ENCODE measurements around the gene IGF2R. TPM values are rescaled to one million over a fixed set of nuclear protein-coding genes. Genes with fewer than 3 reads are reported as not detected.

The IGF2R gene
- total RNA-seq, 1 experiment from 2014 or later, result 112 TPM

DNA sequence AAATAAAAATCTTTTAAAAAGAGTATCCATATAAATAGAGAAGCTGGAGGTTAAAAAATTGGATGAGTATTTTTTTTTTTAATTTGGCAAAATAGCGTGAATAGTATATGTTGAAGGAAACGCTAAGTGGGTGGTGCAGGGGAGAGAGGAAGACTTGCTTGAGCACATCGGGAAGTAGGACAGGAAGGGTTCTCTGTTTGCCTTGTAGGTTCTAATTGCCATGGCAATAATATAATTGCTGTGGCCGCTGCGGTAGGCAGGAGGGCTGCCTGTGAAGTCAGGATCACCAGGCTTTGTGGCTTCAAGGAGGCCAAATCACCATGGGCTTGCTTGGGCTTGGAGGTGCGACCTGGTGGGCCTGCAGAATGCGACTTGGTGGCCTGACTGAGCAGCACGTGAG is 35.1 kb downstream of the IGF2R start:
- no peak overlapping the region for H3K27ac ChIP-seq
- H3K36me3 ChIP-seq, result peaks cover 40% of the 10 kb centered on the region
- H3K27me3 ChIP-seq, result no peaks in the 10 kb centered on the region
- no peak overlapping the region for H3K4me3 ChIP-seq
- no peak for DNase-seq
- H3K9me3 ChIP-seq (replicated peaks), result no peaks in the 10 kb centered on the region
- no peaks in the 10 kb centered on the region for H3K4me1 ChIP-seq

DNA sequence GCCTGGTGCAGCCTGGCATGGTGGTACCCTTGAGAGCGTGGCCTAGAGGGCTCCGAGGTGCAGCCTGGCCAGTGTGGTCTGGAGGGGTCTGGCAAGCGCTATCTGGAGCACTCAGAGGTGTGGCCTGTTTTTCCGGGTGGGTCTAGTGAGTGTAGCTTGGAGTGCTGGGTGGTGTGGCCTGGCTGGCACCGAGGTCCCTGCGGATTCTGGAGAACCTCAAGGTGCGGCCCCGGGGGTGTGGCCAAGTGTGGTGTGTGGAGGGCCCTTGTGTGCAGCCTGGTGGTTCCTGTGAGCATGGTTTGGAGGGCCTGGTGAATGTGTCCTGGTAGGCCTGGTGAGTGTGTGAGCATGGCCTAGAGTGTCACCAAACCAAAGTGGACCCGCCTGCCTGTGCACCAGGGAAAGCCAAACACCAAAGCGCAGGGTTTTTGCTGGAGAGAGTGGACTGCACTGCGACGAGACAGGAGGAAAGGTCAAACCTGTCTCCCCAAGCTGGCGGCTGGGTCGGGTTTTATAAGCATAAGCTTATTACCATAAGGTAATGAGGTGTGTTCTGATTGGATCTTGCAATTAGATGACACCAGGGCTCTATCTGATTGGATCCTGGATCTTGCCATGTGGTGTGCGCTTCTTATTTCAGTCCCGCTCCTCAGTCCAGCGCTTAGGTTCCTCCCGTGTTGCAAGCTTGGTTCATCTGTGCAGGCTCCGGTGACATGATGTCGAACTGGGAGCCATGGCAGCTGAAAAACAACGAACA is 35.7 kb downstream of the IGF2R start:
- no peak overlapping the region for H3K27ac ChIP-seq
- DNase-seq, result no peak
- H3K4me3 ChIP-seq, result no peak overlapping the region
- H3K9me3 ChIP-seq (replicated peaks), result no peaks in the 10 kb centered on the region
- no peaks in the 10 kb centered on the region; the same call in 1 of the 2 replicates for H3K4me1 ChIP-seq
- H3K36me3 ChIP-seq, result peaks cover 40% of the 10 kb centered on the region
- no peaks in the 10 kb centered on the region for H3K27me3 ChIP-seq

DNA sequence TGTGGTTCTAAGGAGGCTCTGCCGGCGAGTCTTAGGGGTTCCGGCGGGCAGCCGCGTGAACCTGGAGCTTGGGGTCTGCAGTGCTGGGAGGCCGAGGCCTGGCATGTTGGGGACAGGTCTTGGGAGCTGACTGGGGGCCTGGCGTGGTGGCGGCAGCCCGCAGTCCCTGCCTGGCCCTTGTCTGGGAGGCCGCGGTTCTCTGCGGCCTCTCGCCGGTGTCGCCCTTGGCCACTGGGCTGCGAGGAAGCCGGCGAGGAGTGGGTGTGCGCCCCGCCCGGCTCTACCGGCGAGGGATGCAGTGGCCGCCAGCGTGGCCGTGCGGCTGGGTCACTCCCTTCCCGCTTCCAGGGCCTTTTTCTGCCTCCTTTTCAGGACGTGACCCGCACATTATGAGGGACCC is 36.3 kb downstream of the IGF2R start:
- DNase-seq, result no peak
- no peaks in the 10 kb centered on the region for H3K9me3 ChIP-seq (replicated peaks)
- no peak overlapping the region for H3K4me3 ChIP-seq
- H3K27me3 ChIP-seq, result no peaks in the 10 kb centered on the region
- H3K27ac ChIP-seq, result no peak overlapping the region
- peaks cover 40% of the 10 kb centered on the region for H3K36me3 ChIP-seq
- H3K4me1 ChIP-seq, result no peaks in the 10 kb centered on the region; the same call in 1 of the 2 replicates

DNA sequence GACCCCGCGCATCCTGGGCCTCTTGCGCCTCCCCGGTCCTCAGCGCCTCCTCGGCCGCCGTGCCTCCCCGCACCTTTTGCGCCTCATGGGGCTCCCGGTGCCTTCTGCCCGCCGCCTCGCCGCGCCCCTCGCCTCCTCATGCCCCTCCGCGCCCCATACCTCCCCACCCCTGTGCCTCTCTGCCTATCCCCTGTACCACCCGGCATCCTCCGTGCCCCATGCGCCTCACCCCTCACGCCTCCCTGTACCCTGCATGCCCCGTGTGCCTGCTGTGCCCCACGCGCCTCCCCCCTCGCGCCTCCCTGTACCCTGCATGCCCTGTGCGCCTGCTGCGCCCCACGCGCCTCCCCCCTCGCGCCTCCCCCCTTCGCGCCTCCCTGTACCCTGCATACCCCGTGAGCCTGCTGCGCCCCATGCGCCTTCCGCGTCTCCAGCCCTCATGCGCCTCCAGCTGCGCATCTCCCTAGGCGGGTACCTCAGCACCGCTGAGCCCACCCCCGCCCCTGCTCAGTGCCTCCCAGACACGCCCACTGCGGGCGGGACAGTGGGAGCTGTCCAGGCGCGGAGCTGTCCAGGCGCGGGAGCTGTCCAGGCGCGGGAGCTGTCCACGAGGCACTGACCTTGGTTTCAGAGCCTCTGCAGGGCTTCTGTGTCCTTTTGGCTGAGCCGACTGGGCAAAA is 37.1 kb downstream of the IGF2R start:
- Histone ChIP-seq H3K36me3 (peaks cover 45% of the 10 kb centered on the region), H3K27ac (no peak overlapping the region), H3K4me1 (no peaks in the 10 kb centered on the region; the same call in 1 of the 2 replicates), H3K27me3 (no peaks in the 10 kb centered on the region), H3K4me3 (no peak overlapping the region), H3K9me3 (replicated peaks) (no peaks in the 10 kb centered on the region)
- no peak for DNase-seq

DNA sequence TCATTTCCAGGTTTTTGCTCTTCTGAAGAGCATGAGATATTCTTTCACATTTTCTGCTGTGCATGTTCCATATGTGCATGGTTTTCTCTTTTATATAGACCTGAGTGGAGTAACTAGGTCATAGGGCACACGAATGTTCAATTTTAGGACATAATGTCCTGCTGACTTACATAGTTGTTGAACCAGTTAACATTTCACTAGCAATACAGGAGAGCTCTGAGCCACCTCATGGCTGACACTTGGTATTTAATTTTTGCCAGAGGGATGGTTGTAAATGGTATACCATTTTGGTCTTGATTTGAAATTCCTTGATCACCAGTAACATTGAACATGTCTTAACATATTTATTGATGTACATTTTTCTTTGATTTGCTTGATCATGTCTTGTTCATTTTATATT is 38.3 kb downstream of the IGF2R start:
- H3K4me1 ChIP-seq, result no peaks in the 10 kb centered on the region; the same call in 1 of the 2 replicates
- no peaks in the 10 kb centered on the region for H3K27me3 ChIP-seq
- no peaks in the 10 kb centered on the region for H3K9me3 ChIP-seq (replicated peaks)
- H3K27ac ChIP-seq, result no peak overlapping the region
- peaks cover 50% of the 10 kb centered on the region for H3K36me3 ChIP-seq
- no peak for DNase-seq
- no peak overlapping the region for H3K4me3 ChIP-seq

DNA sequence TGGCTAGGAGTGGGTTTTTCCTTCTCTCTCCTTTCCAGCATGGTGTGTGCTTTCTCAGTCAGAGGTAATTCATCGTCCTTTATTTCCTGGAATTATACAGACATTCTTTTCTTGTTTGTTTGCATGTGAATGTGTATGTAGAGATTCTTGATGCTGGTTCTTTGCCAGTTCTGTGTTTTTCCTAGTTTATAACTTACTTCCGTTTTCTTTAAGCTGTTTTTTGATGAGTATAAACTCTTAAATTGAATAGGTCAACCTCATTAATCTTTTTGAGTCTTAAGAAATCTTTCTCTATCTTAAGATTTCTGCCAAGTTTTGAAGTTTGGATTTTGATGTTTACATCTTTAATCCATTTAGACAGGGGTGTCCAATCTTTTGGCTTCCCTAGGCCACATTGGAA is 38.7 kb downstream of the IGF2R start:
- H3K27me3 ChIP-seq, result no peaks in the 10 kb centered on the region
- no peak overlapping the region for H3K4me3 ChIP-seq
- no peak overlapping the region for H3K27ac ChIP-seq
- H3K4me1 ChIP-seq, result no peaks in the 10 kb centered on the region; the same call in 1 of the 2 replicates
- DNase-seq, result no peak
- H3K9me3 ChIP-seq (replicated peaks), result no peaks in the 10 kb centered on the region
- peaks cover 53% of the 10 kb centered on the region for H3K36me3 ChIP-seq

DNA sequence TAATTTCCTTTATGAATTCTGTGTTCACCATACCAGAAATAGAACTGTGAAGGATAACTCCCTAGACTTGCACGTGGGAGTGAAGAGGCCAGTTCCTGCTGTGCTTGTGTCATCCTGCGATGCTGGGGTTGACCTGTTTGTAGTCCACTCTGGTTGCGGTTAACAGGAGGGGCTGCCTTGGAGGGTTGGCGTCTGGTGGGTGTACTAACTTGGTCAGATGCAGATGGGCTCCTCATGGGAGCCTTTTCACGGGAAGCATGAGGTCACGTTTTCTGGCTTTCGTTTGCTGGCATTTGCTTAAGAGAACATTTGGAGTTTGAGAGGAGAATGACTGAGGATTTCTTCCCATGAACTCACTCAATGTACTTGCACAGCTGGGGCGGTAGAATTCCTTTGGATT is 41.2 kb downstream of the IGF2R start:
- Histone ChIP-seq H3K36me3 (peaks cover 60% of the 10 kb centered on the region), H3K27ac (no peak overlapping the region), H3K4me3 (no peak overlapping the region), H3K27me3 (no peaks in the 10 kb centered on the region), H3K4me1 (no peaks in the 10 kb centered on the region; the same call in 1 of the 2 replicates), H3K9me3 (replicated peaks) (no peaks in the 10 kb centered on the region)
- peak in 1 of 2 experiments; percentile 29 for DNase-seq

DNA sequence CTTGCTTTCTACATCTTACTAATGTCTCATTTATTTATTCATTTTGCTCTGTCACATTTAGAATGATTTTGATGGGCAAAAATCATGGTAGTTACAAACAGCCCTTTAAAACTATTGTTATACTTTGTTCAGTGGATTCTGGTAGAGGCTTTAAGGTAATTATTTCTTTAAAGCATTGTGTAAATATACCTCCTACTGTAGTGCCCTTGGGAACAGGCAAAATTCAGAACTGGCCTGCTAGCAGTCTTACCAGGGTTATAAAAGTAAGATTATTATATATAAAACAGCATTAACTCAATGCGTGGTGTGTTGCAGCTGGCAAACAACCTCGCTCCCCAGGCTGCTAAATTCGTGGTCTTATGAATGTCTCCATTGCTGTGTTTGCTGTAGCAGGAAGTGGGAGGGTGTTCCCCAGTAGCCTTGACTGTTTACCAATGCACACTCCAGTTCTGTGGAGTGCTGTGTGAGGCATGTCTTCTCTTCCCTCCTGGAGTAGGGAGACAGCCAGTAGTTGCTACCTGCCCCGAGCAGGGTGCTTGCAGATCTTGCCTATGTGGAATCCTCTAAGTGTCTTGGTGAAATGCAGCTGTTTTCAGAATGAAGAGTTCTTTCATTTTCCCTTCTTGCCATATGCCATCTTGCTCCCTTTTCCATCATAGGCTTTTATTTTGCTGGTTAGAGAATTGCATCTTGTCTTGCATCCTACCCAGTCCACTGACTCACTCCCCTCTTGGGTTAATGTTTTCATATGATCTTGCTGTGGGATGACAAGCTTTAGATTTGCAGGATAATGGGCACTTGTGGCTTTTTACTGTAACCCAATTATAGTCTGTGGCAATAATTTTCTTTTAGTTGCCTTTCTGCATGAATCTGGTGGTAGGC is 45.3 kb downstream of the IGF2R start:
- Histone ChIP-seq H3K9me3 (replicated peaks) (peaks cover 4% of the 10 kb centered on the region; the same call in 1 of the 2 replicates), H3K4me1 (no peaks in the 10 kb centered on the region; the same call in 1 of the 2 replicates), H3K36me3 (peaks cover 84% of the 10 kb centered on the region), H3K27ac (no peak overlapping the region), H3K27me3 (no peaks in the 10 kb centered on the region), H3K4me3 (no peak overlapping the region)
- no peak for DNase-seq

DNA sequence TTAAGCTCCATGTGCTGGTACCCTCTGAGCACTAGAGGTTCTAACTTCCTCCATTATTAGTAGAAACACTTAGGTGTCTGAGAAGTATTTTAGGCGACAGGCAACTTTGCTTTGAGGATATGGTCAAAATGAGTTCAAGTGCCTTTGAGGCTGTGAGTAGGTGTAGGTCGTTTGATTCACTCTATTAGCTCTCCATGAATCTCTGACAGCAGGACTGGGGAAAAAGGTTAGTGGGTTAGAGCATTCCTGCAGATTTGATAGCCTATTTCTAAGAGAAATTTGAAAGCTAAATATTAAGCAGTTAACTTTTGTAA is 45.9 kb downstream of the IGF2R start:
- no peak overlapping the region for H3K4me3 ChIP-seq
- no peak for DNase-seq
- peaks cover 4% of the 10 kb centered on the region; the same call in 1 of the 2 replicates for H3K9me3 ChIP-seq (replicated peaks)

DNA sequence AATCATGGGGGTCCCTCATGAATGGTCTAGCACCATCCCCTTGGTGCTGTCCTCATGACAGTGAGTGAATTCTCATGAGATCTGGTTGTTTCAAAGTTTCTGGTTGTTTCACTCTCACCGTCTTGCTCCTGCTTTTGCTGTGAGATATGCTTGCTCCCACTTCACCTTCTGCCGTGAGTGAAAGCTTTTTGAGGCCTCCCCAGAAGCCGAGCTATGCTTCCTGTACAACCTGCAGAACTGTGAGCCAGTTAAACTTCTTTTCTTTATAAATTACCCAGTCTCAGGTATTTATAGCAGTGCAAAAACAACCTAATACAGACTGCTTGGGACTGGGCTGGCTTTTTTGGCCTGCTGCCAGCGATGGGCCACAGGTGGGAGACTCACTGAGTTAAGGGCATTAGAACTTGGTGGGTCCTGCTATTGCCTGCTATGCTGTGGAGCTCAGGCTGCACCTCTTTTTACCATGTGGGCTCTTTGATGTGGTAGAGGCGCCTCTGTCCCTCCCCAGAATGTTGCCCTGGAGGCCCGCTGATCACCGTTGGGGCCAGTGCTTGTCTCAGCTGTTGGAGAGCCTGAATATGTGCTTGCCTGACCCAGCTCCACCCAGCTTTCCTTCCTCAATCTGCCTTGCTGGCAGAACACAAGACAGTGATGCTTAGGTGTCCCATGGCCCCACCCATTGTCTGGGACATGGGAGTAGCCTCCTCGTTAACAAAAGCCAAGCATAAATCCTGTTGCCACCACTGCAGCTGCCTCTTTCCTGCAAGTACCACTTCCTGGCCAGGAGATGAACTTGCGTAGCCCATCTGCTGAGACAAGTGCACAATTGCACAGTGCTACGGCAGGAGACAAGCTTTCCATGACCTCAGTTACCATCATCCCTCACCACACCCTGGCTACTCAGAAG is 47.1 kb downstream of the IGF2R start:
- Histone ChIP-seq H3K36me3 (peaks cover 66% of the 10 kb centered on the region), H3K27ac (no peak overlapping the region), H3K27me3 (no peaks in the 10 kb centered on the region), H3K9me3 (replicated peaks) (peaks cover 4% of the 10 kb centered on the region; the same call in 1 of the 2 replicates), H3K4me3 (no peak overlapping the region), H3K4me1 (no peaks in the 10 kb centered on the region)
- DNase-seq, result peak in 1 of 2 experiments; percentile 43

More for the DNA sequence above, 45.9 kb downstream of the IGF2R start:
- H3K36me3 ChIP-seq, result peaks cover 78% of the 10 kb centered on the region
- H3K4me1 ChIP-seq, result no peaks in the 10 kb centered on the region; the same call in 1 of the 2 replicates
- no peaks in the 10 kb centered on the region for H3K27me3 ChIP-seq
- H3K27ac ChIP-seq, result no peak overlapping the region

DNA sequence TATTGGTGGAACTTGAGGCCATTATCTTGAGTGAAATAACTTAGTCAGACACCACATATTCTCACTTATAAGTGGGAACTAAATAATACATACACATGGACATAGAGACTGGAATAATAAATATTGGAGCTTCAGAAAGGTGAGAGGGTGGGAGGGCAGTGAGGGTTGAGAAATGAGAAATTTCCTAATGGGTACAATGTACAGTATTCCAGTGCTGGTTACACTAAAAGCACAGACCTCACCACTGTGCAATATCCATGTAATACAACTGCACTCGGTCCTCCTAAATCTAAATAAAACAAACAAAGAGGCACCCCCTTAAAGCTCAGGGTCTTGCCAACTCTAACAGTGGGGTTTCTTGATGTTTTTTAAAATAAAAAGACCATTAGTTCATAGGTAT is 53.2 kb downstream of the IGF2R start:
- H3K4me1 ChIP-seq, result no peaks in the 10 kb centered on the region
- H3K9me3 ChIP-seq (replicated peaks), result no peaks in the 10 kb centered on the region
- peaks cover 49% of the 10 kb centered on the region for H3K36me3 ChIP-seq
- no peak overlapping the region for H3K27ac ChIP-seq
- DNase-seq, result no peak
- H3K4me3 ChIP-seq, result no peak overlapping the region
- no peaks in the 10 kb centered on the region for H3K27me3 ChIP-seq

DNA sequence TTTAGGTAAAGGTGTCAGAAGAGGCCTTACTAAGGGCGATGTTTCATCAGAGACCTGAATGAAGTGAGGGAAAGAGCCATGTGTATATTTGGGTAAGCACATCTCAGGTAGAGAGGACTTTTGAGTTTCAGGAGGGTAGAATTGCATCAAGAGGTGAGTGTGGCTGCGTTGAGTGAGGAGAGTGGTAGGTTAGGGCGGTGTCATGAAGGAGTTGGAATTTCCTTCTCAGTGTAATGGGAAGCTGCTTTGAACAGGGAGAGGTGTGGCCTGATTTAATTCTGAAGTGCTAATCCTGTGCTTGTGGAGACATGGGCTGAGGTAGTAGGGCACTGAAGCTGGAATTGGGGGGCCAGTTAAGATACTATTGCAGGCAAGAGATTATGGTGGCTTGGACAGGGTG is 53.9 kb downstream of the IGF2R start:
- Histone ChIP-seq H3K27ac (no peak overlapping the region), H3K9me3 (replicated peaks) (no peaks in the 10 kb centered on the region), H3K27me3 (no peaks in the 10 kb centered on the region), H3K36me3 (peaks cover 49% of the 10 kb centered on the region), H3K4me3 (no peak overlapping the region), H3K4me1 (no peaks in the 10 kb centered on the region)
- DNase-seq, result no peak

DNA sequence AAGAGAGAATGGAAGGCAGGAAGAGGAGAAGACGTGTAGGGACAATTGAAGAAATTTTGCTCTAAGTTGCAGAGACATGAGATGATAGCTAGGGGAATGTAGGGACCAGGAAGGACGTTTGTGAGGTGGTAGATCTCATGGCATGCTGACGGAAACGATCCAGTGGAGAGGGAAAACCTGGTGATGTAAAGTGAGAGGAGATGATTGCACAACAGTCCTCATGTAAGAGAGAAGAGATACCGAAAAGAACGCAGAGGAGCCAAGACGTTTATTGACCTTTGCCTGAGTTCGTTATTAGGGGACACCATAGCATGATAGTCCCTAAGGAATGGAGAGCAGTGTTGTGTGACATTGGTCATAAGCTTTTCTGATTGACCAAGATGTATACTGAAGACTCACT is 55.3 kb downstream of the IGF2R start:
- H3K27me3 ChIP-seq, result no peaks in the 10 kb centered on the region
- no peaks in the 10 kb centered on the region for H3K4me1 ChIP-seq
- peaks cover 47% of the 10 kb centered on the region for H3K36me3 ChIP-seq
- no peak overlapping the region for H3K4me3 ChIP-seq
- no peaks in the 10 kb centered on the region for H3K9me3 ChIP-seq (replicated peaks)
- no peak for DNase-seq
- H3K27ac ChIP-seq, result no peak overlapping the region

DNA sequence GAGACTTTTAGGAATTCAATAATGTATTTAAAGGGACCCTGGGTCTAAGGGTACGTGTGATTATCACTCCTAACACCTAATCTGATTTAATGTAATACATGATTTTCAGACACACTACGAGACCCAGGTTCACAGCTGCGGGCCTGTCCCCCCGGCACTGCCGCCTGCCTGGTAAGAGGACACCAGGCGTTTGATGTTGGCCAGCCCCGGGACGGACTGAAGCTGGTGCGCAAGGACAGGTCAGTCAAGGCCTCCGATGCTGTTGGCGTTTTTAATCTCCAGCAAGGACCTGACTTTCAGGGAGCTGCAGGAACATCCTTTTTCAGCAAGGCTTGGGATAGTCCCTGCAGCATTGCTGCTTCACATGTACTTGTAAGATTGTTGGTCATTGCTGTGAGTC is 58.2 kb downstream of the IGF2R start:
- H3K4me1 ChIP-seq, result peaks cover 16% of the 10 kb centered on the region
- no peaks in the 10 kb centered on the region for H3K27me3 ChIP-seq
- H3K9me3 ChIP-seq (replicated peaks), result no peaks in the 10 kb centered on the region
- H3K36me3 ChIP-seq, result peaks cover 59% of the 10 kb centered on the region
- H3K27ac ChIP-seq, result no peak overlapping the region
- no peak for DNase-seq
- no peak overlapping the region for H3K4me3 ChIP-seq

All from SJCRH30 (cell line).